ENCODE measurements around the gene DLX2.

Gene DLX2

GRCh38 chr2:172094294-172095145 lies 8.2 kb downstream of the DLX2 start:
- DNase-seq (ENCODE audit: low spot score) = no peak

DNA sequence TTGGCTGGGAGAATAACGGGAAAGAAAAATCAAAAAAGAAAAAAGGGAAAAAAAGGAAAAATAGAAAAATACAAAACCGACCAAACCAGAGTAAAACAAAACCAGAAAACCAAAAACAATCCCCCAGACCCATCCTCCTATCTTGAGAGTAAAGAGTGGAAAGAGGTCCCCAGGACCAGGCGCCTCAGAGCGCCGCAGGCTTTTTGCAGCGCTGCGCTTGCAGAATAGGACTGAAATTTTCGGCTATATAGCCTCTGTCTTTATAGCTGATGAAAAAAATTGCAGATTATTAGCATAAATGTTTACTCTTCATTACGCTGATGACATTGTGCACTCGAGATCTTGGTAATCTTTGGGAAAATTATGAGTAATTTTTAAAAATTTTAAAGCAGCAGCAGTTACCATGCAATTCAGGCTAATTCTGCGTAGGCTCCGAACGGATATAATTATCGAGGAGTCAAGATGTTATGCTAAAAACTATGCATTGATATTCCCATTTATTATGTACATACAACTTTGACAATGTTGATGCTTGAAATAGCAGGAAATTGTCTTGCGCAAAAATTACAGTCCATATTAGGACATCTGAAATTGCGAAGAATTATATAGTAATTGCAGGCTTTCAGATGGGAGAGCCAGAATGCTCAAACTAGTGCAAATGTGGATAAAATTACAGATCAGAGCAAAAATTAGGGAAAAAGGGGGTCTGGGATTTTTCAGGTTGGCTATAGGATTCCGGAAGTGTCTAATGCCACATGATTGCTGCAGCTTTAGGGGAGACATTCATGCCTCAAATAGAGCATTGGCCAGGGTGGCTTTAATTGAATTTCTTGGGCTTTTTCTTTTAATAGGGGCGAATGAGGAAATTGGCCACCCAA lies 9.0 kb downstream of the DLX2 start:
- no peak for DNase-seq (ENCODE audit: low spot score)

GRCh38 chr2:172092716-172093415 lies 9.8 kb downstream of the DLX2 start:
- no peak for DNase-seq (ENCODE audit: low spot score)

DNA sequence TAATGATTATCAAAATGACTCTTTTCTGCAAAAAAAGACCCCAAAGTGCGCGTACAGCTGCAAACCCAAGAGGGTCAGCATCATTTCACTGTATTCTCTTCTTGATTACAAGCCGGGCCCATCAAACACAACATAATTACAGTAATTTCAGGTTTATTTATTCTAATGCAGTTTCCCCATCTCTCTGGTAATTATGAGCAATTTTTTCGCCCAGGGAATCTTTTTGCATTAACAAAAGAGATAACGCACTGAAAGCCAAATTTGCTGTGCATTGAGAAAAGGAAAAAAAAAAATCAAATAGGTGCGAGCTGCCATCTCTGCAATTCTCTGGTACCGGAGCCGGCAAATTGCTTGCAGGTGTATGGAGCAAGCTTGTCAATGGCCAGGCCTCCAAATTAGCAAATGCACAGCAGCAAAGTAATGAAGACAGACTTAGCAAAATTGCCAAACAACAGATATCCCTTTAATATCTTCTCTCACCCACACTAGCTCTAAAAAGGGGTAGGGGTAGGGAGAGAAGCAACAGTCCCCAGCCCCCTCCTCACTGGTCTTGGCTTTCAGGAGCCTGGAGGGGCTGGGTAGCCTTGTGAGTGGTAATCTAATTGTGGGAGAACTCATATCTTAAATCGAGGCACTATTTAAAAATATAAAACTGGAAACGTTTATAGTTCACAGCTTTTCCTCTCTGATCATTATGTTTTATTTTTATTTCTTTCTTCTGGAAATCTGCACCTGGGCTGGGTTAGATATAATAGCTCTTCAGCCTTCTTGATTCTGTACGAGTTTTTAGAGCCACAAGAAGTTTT lies 10.7 kb downstream of the DLX2 start:
- DNase-seq (ENCODE audit: low spot score) = no peak

DNA sequence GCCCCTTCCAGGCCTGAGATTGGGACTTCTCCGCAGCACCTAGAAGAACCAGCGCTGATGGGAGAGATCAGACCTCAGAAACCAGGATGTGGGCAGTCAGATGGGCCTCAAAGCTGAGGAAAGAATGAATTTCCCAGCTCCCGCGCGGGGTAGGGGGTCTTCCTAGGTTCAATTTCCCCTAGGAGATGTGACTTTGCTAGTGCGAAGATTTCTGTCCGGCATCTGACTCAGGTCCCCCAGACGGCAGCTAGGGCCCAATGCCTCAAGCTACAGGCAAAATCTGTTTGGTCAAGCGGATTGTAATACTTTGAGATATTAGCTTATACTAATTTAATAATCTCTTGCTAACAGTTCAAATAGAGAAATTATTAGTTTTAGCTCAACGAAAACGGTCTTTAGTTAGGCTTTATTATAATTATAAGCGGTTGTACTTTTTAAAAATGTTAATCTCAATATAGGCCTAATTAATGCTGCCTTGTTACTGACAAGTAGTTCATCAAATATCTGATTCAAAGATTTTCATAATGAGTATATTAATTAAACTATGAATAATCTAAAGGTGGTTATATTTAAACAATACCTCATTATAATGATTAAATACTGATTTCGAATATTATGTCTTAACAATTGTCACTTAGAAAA lies 11.6 kb downstream of the DLX2 start:
- DNase-seq (ENCODE audit: low spot score) = no peak

GRCh38 chr2:172090044-172090961 lies 12.4 kb downstream of the DLX2 start:
- DNase-seq (ENCODE audit: low spot score) = no peak

DNA sequence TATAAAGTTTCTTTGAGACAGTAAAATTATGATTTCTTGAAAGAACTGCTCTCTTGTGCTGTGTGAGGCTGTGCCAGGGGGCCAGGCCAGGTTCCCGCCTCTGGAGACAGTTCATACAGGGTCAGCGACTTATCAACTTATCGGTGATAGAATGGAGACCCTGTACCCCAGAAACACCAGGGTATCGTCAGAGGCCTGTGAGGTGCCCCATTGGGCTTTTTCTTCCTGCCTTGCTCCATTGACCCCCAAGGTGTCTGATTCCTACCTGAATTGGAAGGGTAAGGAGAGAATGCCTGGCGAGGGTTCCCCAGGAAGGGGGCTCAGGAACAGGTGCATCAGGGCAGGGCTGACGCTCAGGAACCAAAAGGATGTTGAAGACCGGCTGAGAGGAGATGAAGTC lies 13.1 kb downstream of the DLX2 start:
- no peak for DNase-seq (ENCODE audit: low spot score)

DNA sequence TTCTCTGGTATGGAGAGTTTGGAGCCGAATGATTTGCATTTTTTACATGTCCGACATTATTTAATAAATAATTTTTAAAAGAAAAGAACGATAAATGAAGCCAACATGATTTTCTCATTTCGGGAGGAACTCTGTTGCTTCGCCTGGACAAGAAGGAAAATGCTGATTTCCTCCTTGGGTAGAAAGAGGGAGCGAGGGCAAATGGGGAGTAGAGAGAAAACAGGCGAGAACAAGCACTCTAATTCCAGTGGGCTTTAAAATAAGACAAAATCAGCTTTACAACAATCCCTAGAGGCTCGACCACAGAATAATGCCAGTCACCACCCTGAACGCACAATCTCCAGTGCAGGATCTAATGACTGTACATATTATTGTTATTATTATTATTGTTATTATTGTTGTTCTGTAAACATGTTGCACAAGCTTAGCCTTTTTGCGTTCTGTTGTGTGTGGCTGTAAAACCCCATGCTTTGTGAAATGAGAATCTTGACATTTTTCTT lies 13.6 kb downstream of the DLX2 start:
- no peak for DNase-seq (ENCODE audit: low spot score)

DNA sequence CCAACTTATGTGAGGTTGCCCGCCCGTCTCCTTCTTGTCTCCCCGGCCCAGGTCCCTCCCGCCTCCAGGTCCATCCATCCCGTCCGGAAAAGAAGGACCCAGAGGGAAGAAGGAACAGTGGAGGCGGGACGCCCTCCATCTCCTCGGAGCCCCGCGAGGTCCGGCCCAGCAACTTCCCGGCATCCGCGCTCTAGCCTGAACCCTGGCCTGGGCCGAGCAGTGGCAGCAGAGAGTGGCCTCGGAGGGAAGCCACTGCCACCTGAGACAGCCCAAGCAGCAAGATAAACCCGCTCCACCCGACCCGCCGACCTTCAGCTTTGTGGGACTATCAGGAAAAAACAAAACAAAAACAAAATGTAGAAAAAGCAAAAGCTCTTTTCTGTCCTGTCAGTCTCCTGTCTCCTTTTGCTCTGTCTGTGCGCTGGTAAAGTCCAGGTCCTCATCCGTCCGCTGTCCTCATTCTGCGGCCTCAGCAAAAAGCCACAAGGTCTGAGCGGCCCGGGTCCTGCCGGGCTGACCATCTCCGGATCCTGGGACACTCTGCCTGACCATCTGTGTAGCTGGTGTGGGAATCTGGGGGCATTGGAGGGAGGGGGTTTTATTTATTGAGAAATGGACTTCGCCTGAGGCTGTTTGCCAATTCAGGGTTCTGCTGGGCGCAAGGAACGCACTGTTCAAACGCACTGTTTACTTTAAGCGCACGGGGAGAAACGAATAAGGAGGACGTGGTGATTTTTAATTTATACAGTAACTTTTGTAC lies 14.3 kb downstream of the DLX2 start:
- no peak for DNase-seq (ENCODE audit: low spot score)

DNA sequence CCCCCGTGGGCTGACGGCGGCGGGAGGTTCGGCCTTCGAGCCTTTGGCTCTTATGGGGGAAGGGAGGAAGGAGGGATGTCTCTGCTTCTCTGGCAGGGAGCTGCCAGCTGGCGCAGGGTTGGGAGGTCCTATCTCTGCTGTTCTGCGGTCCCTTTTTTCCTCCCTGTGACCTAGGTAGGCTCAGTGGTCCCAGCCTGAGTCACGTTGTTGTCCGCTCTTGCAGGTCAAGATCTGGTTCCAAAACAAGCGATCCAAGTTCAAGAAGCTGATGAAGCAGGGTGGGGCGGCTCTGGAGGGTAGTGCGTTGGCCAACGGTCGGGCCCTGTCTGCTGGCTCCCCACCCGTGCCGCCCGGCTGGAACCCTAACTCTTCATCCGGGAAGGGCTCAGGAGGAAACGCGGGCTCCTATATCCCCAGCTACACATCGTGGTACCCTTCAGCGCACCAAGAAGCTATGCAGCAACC lies 14.9 kb downstream of the DLX2 start:
- DNase-seq (ENCODE audit: low spot score) = no peak

- DNase-seq (ENCODE audit: low spot score) = no peak
Measured at GRCh38 chr2:172087207-172087779, 15.4 kb downstream of the DLX2 start.

- DNase-seq (ENCODE audit: low spot score) = peak; percentile 53
Measured at GRCh38 chr2:172086241-172087206, 16.2 kb downstream of the DLX2 start.

- DNase-seq (ENCODE audit: low spot score) = no peak
Measured at GRCh38 chr2:172085460-172086159, 17.1 kb downstream of the DLX2 start, which contains the start of gene DLX1. Gene DLX1, plus strand, starts transcription at chr2:172085507. Its CDS starts 171 bp downstream, at chr2:172085678.

DNA sequence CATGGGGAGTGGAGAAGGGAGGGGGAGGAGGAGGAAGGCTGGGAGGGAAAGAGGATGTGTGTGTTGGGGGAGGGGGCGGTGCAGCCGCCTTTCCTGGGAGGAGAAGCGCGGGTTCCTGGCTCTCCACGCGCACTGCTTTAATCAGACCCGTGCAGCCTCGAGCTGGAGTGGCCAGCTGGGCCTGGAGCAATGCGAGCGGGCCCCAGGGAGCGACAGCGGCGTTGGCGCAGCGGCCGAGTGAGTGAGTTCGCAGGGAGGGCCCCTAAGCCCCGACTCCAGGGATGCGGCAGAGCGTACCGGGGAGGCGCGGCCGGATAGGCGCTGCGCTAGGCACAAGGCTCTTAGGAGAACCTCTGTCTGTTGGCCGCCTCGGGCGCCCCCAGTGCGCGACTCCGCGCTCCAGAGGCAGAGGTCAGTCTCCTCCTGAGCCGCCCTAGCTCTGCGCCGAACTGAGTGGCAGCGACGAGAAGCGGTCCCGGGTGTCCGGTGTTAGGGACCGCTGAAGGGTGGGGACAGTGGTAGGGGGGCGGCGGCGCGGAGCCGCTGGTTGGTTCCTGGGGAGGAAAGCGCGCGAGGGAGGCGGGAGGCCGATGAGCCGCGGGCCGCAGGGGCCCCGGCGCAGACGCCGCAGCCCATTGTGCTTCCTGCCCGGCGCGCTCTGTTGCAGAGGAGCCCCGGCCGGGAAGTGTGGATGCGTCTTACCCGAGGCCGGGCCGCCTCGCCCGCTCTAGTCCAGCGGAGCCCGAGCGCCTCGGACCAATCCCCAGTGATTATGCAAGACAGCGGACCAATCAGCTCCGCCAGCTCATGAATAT lies 17.8 kb downstream of the DLX2 start:
- DNase-seq (ENCODE audit: low spot score) = peak; percentile 73

DNA sequence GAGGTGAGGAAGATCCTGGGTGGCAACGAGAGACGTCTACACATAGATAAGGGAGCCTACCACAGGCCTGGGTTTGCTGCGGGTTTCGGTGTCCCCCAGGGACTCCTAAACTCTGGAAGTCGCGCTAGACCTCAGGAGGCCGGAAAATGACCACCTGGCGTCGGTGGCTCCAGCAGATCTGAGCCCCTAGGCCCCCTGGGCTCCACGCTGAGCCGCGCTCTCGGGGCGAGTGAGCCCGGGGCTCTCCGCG lies 18.4 kb downstream of the DLX2 start:
- no peak for DNase-seq (ENCODE audit: low spot score)
